Endometrial microvascular endothelial cells (primary cell): ENCODE results near the gene MBNL2. TPM values are rescaled to one million over a fixed set of nuclear protein-coding genes. Genes with fewer than 3 reads are reported as not detected.

Experiments used
- in situ Hi-C: cut with HindIII; loops from 2 replicates; pipeline ENCODE4 v1.10.0; 2017; ENCODE audit warnings: low sequenced_read_pairs, low pct_unique_long_range_greater_than_20kb; ENCODE audit errors: inconsistent ontology term
- total RNA-seq: library from RNA; depleted of rRNA; stranded (reverse); fragments of >200 nt; gene quantifications from one replicate; pipeline ENCODE4 v1.2.3, GENCODE V29; 2015; ENCODE audit errors: inconsistent ontology term

MBNL2 gene
- total RNA-seq, 1 donor from 2014 or later: 76.1 TPM

DNA sequence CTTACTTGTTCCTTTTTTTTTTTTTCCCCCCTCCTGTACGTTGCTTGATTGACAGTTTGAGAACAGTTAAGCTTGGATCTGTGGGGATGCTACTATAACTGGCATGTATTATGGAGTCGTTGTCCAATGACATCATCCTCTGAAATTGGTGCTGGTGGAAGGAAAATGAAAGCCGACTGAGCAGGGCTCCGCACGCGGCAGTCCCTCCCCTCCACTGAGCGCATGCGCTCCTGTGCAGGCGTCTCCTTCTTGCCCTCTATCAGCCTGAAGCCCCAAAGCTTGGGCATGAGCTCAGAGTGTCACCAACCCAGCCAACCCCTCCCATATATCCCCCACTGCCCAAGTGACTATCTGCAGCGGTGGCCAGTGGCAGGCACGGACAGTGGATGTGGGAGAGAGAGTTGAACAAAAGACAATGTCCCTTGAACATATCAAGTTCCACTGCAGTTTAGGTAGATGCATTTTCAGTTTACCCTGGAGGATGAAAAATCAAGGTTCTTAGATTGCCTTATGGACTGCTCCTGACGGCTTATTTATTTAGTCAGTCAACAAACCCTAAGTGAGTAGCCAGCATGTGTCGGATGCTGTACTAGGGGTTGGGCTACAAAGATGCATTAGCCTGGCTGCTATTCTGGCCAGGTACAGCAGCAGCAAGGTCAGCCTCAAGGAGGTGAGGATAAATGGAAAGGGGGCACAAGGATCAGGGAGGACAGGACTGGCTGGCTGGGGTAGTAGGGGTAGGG, 20.8 kb downstream of the MBNL2 start:
- in situ Hi-C loops: no loop called here

DNA sequence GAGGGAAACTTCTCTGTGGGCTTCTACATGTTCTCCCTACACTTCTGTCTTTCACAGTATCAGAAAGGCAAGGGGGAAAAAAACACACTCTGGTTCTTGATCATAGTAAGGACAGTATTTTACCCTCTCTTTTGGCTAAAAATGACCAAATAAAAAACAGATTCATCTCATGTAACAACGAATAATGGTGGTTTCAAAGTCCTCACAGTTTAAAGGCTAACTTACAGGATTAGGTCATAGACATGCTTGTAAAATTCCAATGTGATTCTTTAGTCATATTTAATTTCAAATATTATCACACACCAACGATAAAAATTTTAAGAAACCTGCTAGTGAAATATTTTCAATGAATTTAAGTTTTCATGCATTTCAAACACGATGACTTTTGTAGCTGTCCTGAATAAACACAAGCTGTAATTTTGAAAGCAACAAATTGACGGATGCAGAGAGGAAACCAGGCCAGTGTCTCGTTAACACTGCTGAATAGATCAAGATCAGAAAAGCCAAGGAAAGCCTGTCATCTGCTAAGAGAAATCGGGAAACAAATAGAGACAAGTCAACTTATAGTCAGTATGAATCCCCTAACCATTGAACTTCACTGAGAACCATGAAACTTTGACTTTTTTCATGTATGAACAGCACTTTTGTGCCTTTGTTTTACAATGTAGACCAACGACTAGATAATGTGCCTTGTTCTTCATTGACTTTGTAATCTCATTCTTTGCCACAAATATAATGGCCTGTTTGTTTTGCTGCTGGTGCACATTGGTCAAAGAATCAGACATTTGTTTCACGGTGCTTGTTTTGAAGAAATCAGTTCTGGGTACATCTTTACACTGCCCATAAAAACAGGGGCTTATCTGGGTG, 22.0 kb downstream of the MBNL2 start:
- in situ Hi-C loops: no loop called here

DNA sequence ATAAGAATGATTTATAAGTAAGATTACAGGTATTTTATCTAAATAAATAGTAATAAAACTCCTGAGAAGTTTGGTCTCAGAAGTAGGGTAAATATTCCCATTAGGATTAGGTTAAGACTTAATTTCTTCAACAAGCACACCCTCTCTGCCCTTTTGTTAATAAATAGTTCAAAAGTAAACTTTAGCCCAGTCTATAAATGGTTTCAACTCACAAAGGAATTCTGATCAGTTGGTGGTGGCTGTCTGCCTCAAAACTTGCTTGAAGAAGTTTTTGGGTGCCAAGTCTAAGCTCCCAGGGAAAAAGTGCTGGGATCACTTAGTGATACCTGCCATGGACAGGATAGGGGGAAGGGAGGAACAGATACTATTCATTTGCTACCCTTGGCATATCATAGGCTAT, 22.9 kb downstream of the MBNL2 start:
- in situ Hi-C loops: no loop called here

DNA sequence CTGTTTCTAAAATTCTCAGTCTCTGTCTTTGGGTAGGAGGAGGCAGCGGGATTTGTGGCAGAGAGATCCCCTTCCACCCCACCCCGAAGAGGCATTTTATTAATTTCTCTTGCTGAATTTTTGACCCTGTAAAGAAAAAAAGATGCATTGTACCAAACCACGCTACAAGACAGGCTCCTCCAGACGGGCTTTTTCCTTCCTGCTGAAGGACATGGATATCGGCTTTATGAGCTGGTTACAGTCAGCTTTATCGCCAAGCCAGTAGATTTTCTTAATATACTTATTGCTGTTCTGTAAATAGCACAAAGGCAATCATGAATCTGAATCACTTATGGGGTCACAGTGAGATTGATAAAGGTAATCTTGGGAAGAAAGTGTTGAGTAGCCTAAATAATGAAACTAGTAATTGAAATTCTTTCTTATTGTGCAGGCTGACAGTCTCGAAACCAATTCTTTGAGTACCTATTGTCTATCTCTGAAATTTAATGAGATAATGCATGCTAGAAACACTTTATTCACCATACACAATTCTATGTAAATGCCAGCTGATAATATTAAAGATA, 24.5 kb downstream of the MBNL2 start:
- in situ Hi-C loops: no loop called here

DNA sequence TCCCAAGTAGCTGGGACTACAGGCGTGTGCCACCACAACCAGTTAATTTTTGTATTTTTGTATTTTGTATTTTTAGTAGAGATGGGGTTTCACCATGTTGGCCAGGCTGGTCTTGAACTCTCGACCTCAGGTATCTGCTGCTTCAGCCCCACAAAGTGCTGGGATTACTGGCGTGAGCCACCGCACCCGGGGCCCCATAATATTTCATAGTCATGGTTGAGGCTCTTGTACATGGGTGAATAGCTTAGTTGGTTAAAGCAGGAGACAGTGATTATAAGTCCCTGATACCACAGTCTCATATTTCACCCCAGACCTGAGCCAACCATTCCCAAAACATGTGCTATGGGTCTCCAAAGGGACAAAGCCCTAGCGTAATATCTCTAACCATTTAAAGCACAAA, 26.1 kb downstream of the MBNL2 start:
- in situ Hi-C loops: no loop called here

DNA sequence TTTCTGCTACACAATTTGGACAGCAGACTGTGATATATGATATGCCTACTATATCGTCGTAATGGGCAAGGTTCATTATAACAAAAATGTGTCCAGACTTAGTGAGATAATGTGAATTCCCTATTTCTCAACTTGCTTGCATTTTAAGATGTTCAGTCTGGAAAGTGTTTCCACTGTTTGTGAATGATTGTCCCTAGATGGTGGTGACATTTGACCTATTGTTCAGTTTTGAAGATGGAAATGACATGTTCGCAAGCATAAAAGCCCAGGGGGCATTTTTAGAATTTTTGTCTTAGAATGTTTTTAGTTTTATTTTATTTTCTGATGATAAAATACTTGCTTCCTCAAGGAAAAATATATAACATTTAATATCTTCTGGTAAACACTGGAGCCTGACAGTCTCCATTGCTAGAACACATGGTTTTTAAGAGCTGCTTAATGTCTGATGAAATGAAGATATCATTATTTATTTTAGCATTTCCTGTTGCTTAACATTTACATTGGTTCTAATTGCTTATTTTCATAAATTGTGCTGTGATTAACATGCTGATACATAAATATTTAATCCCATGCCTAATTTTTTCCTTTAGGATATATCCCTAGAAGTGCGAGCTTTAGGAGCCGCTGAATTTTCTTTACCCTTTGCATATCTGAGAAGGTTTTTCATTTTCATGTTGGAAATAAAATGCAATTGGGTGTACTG, 27.1 kb downstream of the MBNL2 start:
- in situ Hi-C loops: no loop called here

DNA sequence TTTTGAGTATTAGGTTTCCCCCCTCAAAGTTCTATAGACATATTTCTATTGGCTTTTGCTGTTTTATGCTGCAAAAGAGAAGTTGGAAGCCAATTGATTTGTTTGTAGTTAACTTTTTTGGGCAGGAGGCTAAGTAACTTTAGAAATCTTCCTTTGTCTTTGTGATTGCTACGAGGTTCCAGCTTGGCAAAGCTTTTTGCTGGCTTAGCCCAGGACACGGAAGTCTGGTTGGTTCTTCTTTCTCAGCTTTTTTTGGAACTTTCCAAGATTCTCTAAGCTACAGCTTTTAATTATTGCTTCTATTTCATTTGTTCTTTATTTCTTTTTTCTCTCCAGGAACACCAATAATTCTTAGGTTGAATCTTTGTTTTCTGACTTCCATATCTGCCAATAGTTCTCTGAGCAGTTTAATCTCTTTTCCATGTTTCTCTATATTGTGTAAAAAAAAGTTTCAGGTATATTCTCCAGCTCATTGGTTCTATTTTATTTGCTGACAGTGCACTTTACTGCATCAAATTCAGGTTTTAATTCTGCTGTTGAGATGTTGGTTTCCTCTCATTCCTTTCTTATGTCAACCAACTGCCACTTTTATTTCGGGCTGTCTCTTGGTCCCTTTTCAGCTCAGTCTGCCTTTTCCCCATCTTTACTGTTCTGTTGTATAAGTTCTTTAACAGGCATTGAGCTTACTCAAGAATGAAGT, 27.8 kb downstream of the MBNL2 start:
- in situ Hi-C loops: no loop called here

DNA sequence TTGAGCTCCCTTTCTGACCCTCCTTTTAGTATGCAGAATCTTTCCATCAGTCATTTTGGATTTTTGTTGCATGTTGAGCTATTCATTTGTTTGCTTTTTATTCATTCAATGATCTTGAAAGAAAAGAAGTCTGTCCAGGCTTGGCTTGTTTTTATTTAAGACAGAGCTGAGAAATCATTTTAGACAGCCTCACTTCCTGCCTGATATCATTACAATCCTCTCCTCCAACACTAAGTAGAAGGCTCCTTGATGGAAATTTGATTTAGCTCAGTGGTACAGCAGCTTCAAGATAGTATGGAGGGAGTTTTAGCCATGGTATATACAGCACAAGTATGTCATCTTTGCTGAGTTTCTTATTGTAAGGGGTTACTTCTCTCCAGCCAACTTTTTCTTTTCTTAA, 28.4 kb downstream of the MBNL2 start:
- in situ Hi-C loops: no loop called here

DNA sequence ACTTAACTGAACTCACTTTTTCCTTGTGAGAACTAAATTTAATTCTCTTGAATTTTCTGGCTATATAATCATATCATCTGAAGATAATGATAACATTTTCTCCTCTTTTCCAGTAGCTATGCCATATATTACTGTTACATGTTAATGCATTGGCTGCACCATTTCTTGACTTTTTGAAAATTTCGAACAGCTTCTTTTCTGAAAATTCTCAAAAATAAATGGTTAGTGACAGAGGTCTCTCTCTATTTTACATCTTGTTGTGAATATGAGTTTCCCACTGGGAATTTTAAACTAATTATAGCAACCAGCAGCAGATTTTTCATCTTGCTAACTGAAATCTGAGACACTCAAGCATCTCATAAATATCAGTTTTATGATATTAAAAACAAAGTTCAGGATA, 30.6 kb downstream of the MBNL2 start:
- in situ Hi-C loops: no loop called here

DNA sequence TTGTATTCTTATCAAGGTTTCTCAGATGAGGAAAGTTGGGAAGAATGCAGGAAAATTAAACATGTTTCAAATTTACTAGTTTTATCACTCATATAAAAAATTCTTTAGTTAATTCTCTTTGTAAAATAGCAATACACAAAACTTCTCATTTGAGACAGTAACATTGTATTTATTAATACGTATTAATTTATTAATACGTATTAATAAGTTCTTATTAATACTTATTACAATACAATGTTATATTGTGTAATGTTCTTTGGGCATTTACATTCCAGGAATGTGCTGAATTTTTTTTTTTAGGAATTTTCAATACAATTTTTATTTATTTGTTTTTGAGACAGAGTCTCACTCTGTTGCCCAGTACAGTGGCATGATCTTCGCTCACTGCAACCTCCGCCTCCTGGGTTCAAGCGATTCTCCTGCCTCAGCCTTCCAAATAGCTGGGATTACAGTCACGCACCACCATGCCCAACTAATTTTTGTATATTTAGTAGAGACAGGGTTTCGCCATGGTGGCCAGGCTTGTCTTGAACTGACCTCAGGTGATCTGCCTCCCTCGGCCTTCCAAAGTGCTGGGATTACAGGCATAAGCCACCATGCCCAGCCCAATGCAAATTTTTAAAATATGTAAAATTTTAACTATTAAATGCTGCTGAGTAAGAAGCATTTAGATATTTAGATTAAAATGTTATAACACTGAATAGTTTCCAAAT, 31.6 kb downstream of the MBNL2 start:
- in situ Hi-C loops: no loop called here

DNA sequence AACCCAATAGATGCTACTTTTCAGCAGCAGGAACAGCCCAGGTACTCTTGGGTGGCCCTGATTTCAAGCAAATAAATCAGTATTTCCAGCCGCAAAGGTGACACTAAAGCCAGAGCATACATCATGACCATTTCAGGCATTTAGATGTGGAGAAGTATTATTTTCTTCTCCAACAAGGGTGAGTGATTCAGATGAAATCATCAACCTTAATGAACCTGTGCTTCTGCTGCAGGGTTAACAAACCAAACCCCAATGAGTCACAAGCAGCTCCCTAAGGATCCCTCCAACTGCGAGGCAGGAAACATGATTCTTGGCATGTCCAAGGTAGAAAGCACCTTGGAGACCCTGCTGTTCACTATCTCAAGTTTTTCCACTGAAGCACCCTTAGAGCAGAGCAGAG, 32.7 kb downstream of the MBNL2 start:
- in situ Hi-C loops: no loop called here

DNA sequence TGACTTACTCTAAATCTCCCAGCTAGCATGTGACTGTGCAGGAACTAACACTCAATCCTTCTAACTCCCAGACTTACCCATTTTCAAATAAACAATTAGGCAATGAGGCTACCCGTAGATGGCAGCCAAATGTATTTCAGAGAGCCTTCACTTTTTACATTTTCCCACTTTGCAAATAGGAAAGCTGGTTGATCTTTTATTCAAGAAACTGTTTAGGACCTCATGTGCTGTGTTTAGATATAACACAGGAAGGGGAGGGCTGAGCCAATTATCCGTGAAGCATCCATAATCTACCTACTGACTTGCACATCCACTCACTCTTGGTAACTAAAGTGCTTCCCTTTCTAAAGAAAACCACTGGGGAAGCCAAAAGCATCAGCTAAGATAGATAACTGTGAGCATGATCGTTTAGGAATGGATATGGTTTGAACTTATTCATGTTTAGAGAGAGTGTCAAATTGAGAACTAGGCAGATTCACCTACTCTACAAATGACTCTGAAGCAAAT, 33.4 kb downstream of the MBNL2 start:
- in situ Hi-C loops: no loop called here

DNA sequence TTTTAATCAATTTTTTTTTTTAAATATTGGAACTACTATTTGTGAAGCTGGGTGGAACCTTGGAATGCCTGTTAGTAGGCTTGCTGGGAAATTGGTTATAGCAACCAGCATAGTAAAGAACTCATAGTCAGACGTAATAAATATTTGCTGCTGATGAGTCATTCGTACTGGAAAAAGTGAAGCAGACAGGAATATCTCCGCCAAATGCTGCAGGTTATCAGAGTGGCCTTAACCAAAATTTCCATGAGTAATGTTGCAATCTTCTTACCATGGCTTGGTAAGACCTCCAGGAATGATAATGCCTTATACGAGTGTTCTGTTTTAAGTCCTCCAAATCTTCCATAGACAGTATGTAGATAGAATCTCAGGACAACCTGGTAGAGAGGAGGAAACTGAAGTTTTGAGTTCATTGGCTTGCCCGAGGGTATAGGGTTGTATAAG, 34.2 kb downstream of the MBNL2 start:
- in situ Hi-C loops: no loop called here

DNA sequence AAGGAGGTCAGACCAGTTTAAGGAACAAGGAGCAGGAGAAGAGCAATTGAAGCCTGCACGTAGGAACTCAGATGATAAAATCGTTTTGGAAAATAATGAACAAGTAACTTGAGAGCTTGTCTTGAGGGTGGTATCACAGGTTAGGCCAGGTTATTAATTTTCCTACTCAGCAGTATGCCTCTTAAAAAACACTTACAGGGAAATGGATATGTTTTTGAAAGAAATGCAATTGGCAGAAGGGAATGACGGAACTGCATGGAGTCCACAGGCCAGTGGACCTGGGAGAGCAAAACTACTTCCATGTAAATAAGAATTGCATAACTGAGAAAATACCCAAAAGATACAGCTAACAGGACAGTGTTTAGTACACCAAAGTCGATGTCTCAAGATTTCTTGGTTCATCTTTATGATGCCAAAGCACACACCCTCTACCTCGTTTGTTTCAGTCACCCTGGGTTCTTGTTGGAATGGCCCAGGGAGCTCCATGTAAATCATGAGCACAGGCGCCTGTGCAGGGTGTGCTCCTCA, 35.2 kb downstream of the MBNL2 start:
- in situ Hi-C loops: no loop called here

DNA sequence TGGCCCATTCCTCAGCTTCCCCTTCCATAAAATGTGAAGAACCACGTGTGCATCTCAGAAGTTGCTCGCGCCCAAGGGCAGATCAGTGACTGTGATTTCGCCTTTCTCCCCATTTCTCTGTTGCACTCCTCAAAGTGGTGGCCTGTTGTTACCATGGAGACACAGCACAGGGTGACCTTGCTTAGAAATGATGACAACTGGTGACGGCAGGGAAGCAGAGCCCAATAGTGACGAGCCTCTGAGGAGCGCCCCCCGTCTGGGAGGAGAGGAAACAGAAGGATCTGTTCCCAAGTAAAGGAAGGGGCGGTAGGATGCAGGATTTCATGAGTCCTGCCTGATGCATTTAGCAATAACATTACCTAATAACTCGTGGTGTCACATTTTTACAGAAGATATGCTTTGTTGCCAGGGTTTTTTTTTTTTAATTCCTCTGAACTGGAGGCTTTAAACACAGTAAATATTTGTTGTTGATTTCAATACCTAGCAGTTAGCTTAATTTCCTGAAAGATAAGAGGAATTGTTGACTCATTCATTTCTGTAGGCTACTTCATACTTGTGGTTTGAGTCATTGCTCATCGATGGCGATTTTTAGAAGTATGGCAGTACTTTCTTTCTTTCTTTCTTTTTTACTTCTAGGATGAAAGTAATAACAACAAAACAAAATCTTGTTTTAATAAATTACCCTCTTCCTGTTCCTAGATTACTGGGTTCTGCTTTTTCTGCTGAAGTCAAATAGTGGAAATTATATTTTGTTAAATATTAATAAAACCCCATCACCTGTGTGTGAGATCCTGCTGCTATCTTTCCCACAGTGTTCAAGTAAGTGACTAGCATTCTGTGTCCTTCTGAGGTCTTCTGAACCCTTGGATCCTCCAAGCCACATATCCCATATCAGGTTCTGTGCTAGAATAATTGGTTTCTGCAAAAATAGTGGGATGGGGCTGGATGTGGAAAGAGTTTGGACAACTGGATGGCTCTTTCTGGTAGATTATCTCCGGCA, 36.0 kb downstream of the MBNL2 start:
- in situ Hi-C loops: no loop called here

DNA sequence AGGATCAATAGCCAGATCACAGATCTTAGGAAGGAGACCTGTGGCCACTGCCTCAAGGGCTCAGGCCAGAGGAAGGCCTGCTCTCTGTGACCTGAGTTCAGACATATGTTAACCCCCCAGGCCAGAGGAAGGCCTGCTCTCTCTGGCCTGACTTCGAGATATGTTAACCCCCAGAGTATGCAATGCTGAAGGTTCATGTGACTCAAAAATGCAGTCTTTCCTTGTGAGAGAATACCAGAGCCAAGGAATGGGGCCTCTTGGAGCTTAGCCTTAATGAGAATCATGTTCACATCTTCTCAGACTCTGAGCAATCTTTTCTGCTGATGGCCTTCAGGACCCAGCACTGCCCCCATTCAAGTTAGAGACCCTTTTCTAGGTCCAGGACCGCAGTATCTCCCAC, 36.7 kb downstream of the MBNL2 start:
- in situ Hi-C loops: no loop called here

DNA sequence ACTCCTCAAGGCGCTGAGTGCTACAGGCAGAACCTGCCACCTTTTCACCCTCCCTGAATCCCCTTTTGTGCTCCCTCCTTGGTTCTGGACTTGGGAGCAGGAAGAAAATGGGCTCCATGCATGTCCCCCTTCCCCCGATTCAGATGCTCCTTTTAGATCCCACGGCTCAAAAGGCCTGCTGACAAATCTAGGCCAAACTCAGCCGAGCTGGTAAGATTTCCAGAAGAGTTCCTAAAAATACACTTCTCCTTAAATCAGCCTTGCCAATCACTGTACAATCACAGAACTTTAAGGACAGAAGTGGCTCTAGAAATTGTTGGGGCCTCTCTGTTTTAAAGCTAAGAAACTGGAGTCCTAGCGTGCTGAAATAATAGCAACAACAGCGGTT, 37.3 kb downstream of the MBNL2 start:
- in situ Hi-C loops: no loop called here
